Measurements from ENCODE around the gene DNAL4. TPM values are rescaled to one million over a fixed set of nuclear protein-coding genes. Genes with fewer than 3 reads are reported as not detected.

Gene DNAL4
- total and polyA plus RNA-seq, 7 donors = 7.9 to 25.8 (median 15.0) TPM

DNA sequence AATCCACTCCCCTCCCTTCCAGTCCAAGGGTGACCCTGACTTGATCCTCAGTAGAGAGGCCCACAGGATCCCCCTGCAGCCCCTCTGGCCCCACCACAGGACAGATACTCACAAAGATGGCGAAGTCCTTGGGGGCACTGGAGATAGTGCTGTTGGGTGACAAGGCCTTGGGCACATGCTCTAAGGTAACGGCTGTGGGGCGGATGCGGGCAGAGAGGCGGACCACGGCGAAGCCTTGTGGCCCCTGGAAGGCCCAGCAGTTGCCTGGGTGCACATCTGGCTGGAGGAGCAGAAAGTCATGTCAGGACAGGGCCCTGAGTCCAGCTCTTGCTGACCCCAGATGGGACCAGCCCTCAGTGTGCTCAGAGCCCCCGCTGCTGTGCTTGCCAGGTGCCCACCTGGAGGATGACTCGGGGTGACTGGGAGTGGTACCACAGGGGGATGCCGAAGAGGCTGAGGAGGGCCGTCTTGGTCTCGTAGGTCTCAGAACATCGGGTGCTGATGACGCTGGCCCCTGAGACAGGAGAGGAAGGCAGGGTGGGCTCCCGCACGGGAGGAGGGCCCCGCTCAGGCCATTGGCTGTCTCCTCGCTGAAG is 55.4 kb downstream of the DNAL4 start:
- intact Hi-C loops (cut with DNase I) = no loop called here
- DNase-seq = no peak
- peaks cover 0 to 26% (median 18%) of the 10 kb centered on the region in 4 donors for H3K4me1 ChIP-seq
- peaks cover 78 to 90% (median 81%) of the 10 kb centered on the region in 4 donors for H3K36me3 ChIP-seq
- no peak for TF ChIP-seq POLR2A (IDR thresholded peaks at IDR 0.05)
- TF ChIP-seq CTCF (IDR thresholded peaks at IDR 0.05) = no peak
- TF ChIP-seq EP300 (IDR thresholded peaks at IDR 0.05) = no peak
- TF ChIP-seq POLR2AphosphoS5 (IDR thresholded peaks at IDR 0.05) = no peak
- peak overlapping the region in 1 of 4 donors; percentile 25 for H3K27ac ChIP-seq
- WGBS, 2 donors = 95 to 97% methylated on average over 18 of the region's 18 CpGs
- H3K4me3 ChIP-seq = no peak overlapping the region
- no peaks in the 10 kb centered on the region for H3K9me3 ChIP-seq
- no peaks in the 10 kb centered on the region for H3K27me3 ChIP-seq

- no peaks in the 10 kb centered on the region for H3K9me3 ChIP-seq
- no peaks in the 10 kb centered on the region for H3K27me3 ChIP-seq
- peaks cover 69 to 79% (median 72%) of the 10 kb centered on the region in 4 donors for H3K36me3 ChIP-seq
- H3K4me3 ChIP-seq = no peak overlapping the region
- H3K4me1 ChIP-seq = peaks cover 0 to 36% (median 29%) of the 10 kb centered on the region in 4 donors
- peak overlapping the region in 1 of 4 donors; percentile 25 for H3K27ac ChIP-seq
- no peak for DNase-seq
- no peak for TF ChIP-seq CTCF (IDR thresholded peaks at IDR 0.05)
- TF ChIP-seq EP300 (IDR thresholded peaks at IDR 0.05) = no peak
- TF ChIP-seq POLR2A (IDR thresholded peaks at IDR 0.05) = no peak
- no peak for TF ChIP-seq POLR2AphosphoS5 (IDR thresholded peaks at IDR 0.05)
- WGBS, 2 donors = 84 to 89% methylated on average over 21 of the region's 21 CpGs
- intact Hi-C loops (cut with DNase I) = no loop called here
These were observed 56.5 kb downstream of the DNAL4 start for GRCh38 chr22:38737302-38738060.

DNA sequence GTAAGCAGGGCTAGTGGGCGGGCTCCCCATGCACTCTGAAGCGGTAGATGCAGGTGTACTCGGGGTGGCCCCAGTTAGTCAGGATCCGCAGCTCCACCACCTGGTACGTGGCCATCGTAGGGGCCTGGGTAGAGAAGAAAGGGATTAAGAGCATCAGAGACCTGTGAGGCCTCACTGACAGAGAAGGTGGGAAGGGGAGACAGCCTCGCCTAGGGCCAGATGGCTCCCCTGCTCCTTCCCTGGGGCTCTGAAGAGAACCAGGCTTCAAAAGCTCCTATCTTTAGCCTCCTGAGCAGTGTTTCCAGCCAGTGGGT is 57.7 kb downstream of the DNAL4 start:
- peaks cover 0 to 47% (median 38%) of the 10 kb centered on the region in 4 donors for H3K4me1 ChIP-seq
- 83 to 89% methylated on average over 7 of the region's 7 CpGs for WGBS, 2 donors
- intact Hi-C loops (cut with DNase I) = no loop called here
- no peaks in the 10 kb centered on the region for H3K27me3 ChIP-seq
- TF ChIP-seq POLR2A (IDR thresholded peaks at IDR 0.05) = no peak
- no peak for TF ChIP-seq EP300 (IDR thresholded peaks at IDR 0.05)
- no peak for TF ChIP-seq POLR2AphosphoS5 (IDR thresholded peaks at IDR 0.05)
- no peak for TF ChIP-seq CTCF (IDR thresholded peaks at IDR 0.05)
- no peaks in the 10 kb centered on the region for H3K9me3 ChIP-seq
- H3K4me3 ChIP-seq = no peak overlapping the region
- no peak for DNase-seq
- H3K27ac ChIP-seq = peak overlapping the region; percentile 78 to 81 (median 79)
- peaks cover 57 to 72% (median 64%) of the 10 kb centered on the region in 4 donors for H3K36me3 ChIP-seq

- H3K4me1 ChIP-seq = peaks cover 0 to 47% (median 38%) of the 10 kb centered on the region in 4 donors
- no peak for DNase-seq
- no peak for TF ChIP-seq EP300 (IDR thresholded peaks at IDR 0.05)
- peak in 1 of 4 donors; percentile 16 for TF ChIP-seq POLR2AphosphoS5 (IDR thresholded peaks at IDR 0.05)
- no peak for TF ChIP-seq CTCF (IDR thresholded peaks at IDR 0.05)
- no peak for TF ChIP-seq POLR2A (IDR thresholded peaks at IDR 0.05)
- H3K27me3 ChIP-seq = no peaks in the 10 kb centered on the region
- peak overlapping the region; percentile 78 to 81 (median 79) for H3K27ac ChIP-seq
- intact Hi-C loops (cut with DNase I) = loop anchor here (2.0 kb wide), 1 partner anchor 19 kb away; the partner anchor contains the start of gene SUN2
- 76 to 86% methylated on average over 15 of the region's 15 CpGs for WGBS, 2 donors
- H3K36me3 ChIP-seq = peaks cover 51 to 72% (median 64%) of the 10 kb centered on the region in 4 donors
- no peaks in the 10 kb centered on the region for H3K9me3 ChIP-seq
- no peak overlapping the region for H3K4me3 ChIP-seq
These were observed 58.3 kb downstream of the DNAL4 start for GRCh38 chr22:38735465-38736256.

Data from sigmoid colon (tissue), 7 donors.